ENCODE results near the gene SLC15A3. TPM values are rescaled to one million over a fixed set of nuclear protein-coding genes. Genes with fewer than 3 reads are reported as not detected.

Gene SLC15A3
- total and polyA plus RNA-seq, 2 experiments from 2014 or later, result 14.2 to 15.8 TPM

- DNase-seq (ENCODE audit: low spot score) (no peak), ATAC-seq (no peak)
- H3K9me2 ChIP-seq (ENCODE audit: insufficient read depth), result no peaks in the 10 kb centered on the region
- no peaks in the 10 kb centered on the region for H3K27me3 ChIP-seq (ENCODE audit: insufficient read depth)
- H3K36me3 ChIP-seq (ENCODE audit: insufficient read depth), result no peaks in the 10 kb centered on the region
- H3K9me3 Mint-ChIP-seq, result no peaks in the 10 kb centered on the region; the same call in 1 of the 3 replicates
- TF ChIP-seq REST (IDR thresholded peaks at IDR 0.05; ENCODE audit: unreplicated experiment), result no peak
- TF ChIP-seq ZNF114 (CRISPR knock-in tag; IDR thresholded peaks at IDR 0.05), result no peak
- no peak for TF ChIP-seq EZH2phosphoT487 (IDR thresholded peaks at IDR 0.05; ENCODE audit: unreplicated experiment)
- TF ChIP-seq CTCF (conservative IDR thresholded peaks at IDR 0.05; ENCODE audit: low read depth in 2 of 2), result no peak
- TF ChIP-seq POLR2AphosphoS5 (IDR thresholded peaks at IDR 0.05; ENCODE audit: low read depth), result no peak
- no peak for TF ChIP-seq ZNF331 (CRISPR knock-in tag; IDR thresholded peaks at IDR 0.05; ENCODE audit: low read depth)
- TF ChIP-seq NANOG (IDR thresholded peaks at IDR 0.05; ENCODE audit: borderline replicate concordance), result no peak
- TF ChIP-seq CREB1 (CRISPR knock-in tag; IDR thresholded peaks at IDR 0.05; ENCODE audit: low read depth), result no peak
- TF ChIP-seq ZNF462 (CRISPR knock-in tag; IDR thresholded peaks at IDR 0.05), result no peak
- TF ChIP-seq JUNB (IDR thresholded peaks at IDR 0.05; ENCODE audit: unreplicated experiment), result no peak
- TF ChIP-seq EZH2 (IDR thresholded peaks at IDR 0.05; ENCODE audit: low read depth, unreplicated experiment), result no peak
- no peak for TF ChIP-seq ETS1 (IDR thresholded peaks at IDR 0.05)
- TF ChIP-seq STAT1 (IDR thresholded peaks at IDR 0.05; ENCODE audit: unreplicated experiment), result no peak
- H3K4me1 ChIP-seq (ENCODE audit: insufficient read depth), result peaks cover 21% of the 10 kb centered on the region
- no peak overlapping the region for H2AFZ ChIP-seq
- no peak overlapping the region for H3K27ac ChIP-seq (ENCODE audit: low read depth)
- H3K27ac Mint-ChIP-seq, result no peak overlapping the region
- H3K4me1 Mint-ChIP-seq, result peaks cover 29% of the 10 kb centered on the region
- peaks cover 13% of the 10 kb centered on the region for H3K27me3 Mint-ChIP-seq (ENCODE audit: insufficient read depth, low read depth, poor library complexity)
- H3K4me3 Mint-ChIP-seq, result no peak overlapping the region
- no peak overlapping the region for H3K4me2 ChIP-seq
- peaks cover 40% of the 10 kb centered on the region for H3K36me3 Mint-ChIP-seq (ENCODE audit: low read depth)
- no peak overlapping the region for H3K4me3 ChIP-seq
- H3F3A ChIP-seq (replicated peaks; ENCODE audit: low read depth), result 0 out of 2 replicates have a peak, but pooled peaks cover 6% of the 10 kb centered on the region
- peaks cover 7% of the 10 kb centered on the region; the same call in 1 of the 2 replicates for H4K20me1 ChIP-seq (replicated peaks; ENCODE audit: insufficient read depth)
- H3K79me2 ChIP-seq (replicated peaks; ENCODE audit: insufficient read depth), result peaks cover 29% of the 10 kb centered on the region
Observed at GRCh38 chr11:60918939-60919265, 33.1 kb downstream of the SLC15A3 start.
